Spleen (tissue), 7 donors: Measurements from ENCODE around the gene PDLIM5.

Experiments used
- CTCF ChIP-seq, 11 experiments: fragments of 200-600 bp in 7 of 11; fragments of 450-650 bp in 4 of 11; sonication (generic) in 4 of 11; IDR thresholded peaks in 8 of 11; conservative IDR thresholded peaks in 3 of 11; 1 replicate in 7 of 11; 2 replicates in 4 of 11; pipeline versions ENCODE4 v1.4.0 to v1.8.0; 2016 to 2021; ENCODE audit warnings: antibody characterized with exemption in 11 of 11, inconsistent platforms in 4 of 11, mild to moderate bottlenecking in 1 of 11
- POLR2A ChIP-seq, 3 donors: fragments of 450-650 bp; IDR thresholded peaks; one replicate each; pipeline ENCODE4 v1.5.1; 2017; ENCODE audit warnings: antibody characterized with exemption in 3 of 3, mild to moderate bottlenecking in 1 of 3
- donor health status: DM: no; HTN: no; CAD: no; lungs with moderate emphysema.
- donor health status: DM: no; HTN: no; CAD: no.
- donor health status: DM: no; HTN: no; CAD: no.

DNA sequence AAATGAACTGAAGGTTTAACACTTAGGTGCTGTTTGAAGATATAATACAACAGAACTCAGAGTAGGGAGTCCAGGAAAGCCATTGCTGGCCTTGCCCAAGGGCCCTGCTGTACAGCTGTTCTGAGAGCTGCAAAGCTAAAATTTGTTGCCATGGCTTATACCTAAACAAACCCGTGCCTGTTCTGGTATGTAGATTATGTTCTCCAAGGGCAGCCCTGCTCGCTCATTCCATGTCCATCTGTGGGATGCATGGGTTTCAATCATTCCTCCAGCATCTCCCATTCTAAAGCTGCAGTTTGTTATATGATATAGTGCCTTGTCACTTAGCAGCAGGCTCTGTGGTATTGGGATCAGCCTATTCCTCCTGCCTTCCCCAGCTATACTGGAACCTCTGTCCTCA, 225.2 kb downstream of the PDLIM5 start:
- no peak for TF ChIP-seq CTCF (IDR thresholded peaks at IDR 0.05 in 8 of 11, conservative IDR thresholded peaks at IDR 0.05 in 3 of 11)
- TF ChIP-seq POLR2A (IDR thresholded peaks at IDR 0.05), result no peak
